AML-193 (cell line): Measurements from ENCODE around the gene UCP2.
A peak's percentile ranks its signal among the peaks of the same experiment; 100 is the strongest.

Experiments used
- DNase-seq, 2 experiments: peaks; one replicate each; lab custom pipeline; 2025; lab: John Stamatoyannopoulos, UW

UCP2 gene, protein sequence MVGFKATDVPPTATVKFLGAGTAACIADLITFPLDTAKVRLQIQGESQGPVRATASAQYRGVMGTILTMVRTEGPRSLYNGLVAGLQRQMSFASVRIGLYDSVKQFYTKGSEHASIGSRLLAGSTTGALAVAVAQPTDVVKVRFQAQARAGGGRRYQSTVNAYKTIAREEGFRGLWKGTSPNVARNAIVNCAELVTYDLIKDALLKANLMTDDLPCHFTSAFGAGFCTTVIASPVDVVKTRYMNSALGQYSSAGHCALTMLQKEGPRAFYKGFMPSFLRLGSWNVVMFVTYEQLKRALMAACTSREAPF

DNA sequence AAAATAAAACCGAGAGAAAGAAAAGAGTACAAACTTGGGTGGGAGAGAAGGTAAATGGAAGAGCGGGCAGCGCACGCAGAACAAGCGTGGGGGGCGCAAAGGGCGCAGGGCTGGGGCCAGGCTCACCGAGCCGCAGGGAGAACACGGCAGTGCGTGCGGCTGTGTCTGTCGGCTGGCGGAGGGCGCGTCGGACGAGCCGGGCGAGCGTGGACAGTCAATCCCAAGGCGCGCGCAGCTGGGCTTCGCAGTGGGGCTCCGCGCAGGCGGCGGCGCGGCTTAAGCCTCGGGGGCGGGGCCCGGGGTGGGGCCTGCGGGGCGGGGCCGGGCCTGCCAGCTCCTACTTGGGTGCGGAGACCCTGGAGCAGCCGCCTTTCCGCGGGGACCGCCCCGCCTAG lies at the start of gene UCP2:
TSS of gene UCP2 (minus strand) at position 249 of the 395 bp plus-strand sequence. CDS start 4,465 bp downstream, outside the sequence.
- DNase-seq = peak; percentile 59 to 87

DNA sequence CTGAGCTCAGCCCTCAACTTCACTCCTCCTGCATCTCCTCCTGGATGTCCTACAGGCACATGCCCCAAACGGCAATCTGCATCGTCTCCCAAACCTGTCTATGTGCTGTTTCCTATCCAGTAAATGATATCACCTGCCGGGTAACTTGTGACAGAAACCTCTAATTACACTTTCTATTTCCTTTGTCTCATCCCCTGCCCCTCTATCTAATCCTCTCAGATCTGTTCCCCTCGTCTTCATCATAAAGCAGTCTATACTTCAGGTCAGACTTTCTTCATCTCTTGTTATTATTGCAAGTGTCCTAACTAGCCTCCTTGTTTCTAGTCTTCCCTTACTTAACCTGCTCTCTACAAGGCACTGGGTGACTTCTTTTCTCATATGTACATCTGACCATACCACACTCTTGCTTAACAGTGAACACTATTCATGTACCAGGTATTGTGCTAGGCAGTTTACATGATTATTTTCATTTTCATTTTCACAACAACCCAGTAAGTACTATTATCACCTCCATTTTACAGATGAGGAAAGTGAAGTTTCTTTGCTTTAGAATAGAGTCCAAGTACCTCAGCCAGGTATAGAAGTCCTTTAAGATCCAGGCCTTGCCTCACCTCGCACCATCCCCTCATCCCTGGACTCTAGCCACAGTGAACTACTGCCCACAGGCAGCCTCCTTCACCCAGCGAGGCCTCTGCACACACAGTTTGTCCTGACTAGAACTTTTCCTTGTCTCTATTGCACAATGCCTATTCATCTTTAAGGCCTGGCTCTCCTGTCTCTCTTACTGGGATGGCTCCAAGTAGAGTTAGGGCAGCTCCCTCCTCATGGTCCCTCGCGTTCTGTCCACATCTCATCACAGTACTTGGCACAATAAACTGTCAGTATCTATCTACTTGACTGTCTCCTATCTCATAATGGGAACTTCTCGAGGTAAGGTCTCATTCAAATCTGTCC lies 48.4 kb upstream of the UCP2 start:
- no peak for DNase-seq

- no peak for DNase-seq
These were observed 43.0 kb upstream of the UCP2 start for GRCh38 chr11:74025467-74026166.

- DNase-seq = no peak
These were observed 41.8 kb upstream of the UCP2 start for GRCh38 chr11:74024261-74025029.

GRCh38 chr11:74023276-74023675 lies 40.6 kb upstream of the UCP2 start:
- DNase-seq = no peak

DNA sequence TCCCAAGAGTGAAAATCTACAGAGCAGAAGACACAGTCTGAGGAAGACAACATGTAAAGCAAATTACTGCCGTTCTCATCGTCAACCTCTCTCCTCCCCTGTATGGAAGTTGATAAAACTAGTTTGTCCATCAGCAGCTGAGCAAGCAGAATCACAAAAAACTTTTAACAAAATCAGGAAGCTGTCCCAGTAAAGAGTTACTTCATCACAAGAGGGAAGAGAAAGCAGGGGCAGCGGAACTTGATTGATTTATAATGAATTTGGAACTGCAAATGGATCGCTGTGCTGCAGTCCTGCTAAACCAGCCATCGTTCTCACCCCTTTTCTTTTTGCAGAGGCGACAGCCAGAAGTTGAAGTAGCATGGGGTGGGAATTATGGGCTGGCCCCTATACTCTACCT lies 39.9 kb upstream of the UCP2 start:
- no peak for DNase-seq

- no peak for DNase-seq
These were observed 39.4 kb upstream of the UCP2 start for GRCh38 chr11:74021998-74022397.

DNA sequence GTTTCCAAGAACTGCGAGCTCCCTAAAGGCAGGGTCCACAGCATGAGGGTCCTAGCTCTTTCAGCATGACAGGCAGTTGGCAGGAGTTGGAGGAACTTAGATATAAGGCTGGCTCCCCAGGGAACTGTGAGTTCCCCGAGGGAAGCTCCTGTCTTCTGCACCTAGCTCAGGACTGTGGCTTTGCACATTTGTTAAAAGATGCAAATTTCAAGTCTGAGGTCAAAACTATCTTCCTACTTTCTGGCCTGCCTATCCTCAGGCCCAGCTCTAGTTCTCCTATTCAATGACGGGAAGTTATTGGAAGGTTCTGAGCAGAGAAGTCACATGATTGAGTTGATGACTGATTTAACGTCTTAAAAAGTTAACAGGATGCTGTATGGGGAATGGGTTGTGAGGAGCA lies 37.9 kb upstream of the UCP2 start:
- DNase-seq = no peak

DNA sequence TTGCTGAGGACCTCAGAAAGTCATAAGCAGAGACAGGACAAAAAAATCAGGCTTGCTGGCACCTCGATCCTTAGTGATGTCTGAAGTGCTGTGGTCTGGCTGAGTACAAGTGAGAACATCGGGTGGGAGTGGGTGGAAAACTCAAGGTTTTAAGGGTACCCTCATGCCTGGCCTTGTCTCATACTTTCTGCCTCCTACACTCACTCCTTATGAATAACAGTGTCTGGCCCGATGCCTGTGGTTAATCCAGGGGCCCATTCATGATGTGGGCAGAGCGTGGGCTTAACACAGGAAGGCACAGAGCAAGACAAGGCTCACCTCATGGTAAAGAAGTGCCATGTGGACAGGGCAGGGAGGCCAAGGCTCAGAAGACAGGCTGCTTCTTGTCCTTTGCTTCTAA lies 37.2 kb upstream of the UCP2 start:
- no peak for DNase-seq

GRCh38 chr11:74019104-74019738 lies 36.6 kb upstream of the UCP2 start:
- DNase-seq = no peak

GRCh38 chr11:74018331-74019005 lies 35.8 kb upstream of the UCP2 start:
- no peak for DNase-seq

DNA sequence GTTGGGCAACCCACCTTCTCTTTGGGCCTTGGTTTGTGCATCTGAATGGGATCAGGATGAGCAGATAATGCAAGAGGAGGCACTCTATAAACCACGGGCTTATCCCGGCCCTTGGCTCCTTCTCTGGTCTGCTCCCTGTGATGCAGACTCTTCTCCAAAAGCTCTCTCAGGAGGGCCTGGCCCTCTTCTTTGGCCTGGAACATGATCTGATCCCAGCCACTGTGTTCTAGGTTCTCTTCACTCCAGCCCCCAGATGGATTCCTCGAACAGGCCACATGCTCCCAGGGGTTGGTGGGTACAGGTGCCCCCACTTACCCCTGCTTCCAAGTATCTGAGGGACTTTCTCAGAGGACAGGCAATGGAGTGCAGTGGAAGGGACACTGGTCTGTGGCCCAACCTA lies 35.0 kb upstream of the UCP2 start:
- no peak for DNase-seq

DNA sequence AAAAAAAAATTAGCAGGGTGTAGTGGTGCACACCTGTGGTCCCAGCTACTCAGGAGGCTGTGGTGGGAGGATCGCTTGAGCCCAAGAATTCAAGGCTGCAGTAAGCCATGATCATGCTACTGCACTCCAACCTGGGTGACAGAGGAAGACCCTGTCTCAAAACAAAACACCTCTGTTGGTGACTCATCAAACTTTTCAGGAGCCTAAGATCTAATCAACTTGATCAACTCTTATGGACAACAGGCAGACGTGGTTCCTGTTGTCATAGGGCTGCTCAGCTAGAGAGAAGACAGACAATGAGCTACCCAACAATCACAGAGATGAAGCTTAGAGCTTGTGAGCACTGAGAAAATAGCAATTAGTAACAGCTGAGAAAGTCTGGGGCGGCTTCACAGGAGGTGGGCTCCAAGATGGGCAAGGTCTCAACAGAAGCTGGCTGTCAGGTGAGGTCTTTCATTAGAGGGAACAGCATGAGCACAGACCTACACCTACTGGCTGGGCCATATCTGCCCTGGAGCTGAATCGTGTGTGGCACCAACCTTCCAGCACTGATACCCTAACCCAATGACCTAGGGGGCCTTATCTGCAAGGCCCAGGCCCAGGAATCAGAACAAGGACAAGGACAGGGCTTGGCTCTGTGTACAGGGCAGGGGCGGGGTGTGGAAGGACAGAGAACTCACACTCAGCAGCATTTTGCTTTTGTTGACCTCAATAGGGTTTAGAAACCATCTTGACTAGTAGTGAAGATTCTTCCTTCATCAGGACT lies 33.5 kb upstream of the UCP2 start:
- DNase-seq = no peak

DNA sequence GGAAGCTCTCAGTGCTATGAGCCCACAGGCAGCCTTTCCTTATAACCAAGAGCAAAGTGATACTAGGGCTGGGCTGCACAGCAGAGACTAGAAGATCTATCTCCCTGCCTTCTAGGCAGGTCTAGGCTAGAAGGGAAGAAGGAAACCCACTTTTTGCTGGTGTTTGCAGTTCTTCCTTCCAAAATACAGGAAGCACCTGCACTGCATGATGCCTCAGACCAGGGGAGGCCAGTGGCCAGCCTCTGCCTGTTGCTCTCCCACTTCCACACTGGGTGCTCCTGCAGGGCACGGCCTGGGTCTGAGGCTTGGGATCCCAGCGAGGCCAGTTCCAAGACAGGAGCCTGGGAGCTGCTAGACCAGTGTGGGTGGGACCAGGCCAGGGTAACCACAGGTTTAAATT lies 32.2 kb upstream of the UCP2 start:
- DNase-seq = no peak

GRCh38 chr11:74013141-74013540 lies 30.5 kb upstream of the UCP2 start:
- no peak for DNase-seq

GRCh38 chr11:74012074-74012809 lies 29.6 kb upstream of the UCP2 start:
- DNase-seq = no peak

- no peak for DNase-seq
These were observed 28.9 kb upstream of the UCP2 start for GRCh38 chr11:74011360-74012073.
